GM20431 (cell line): Measurements from ENCODE around the gene SOX2.
"Not testable (repeated sequence)": the region's sequence is repeated elsewhere in the genome, so short reads cannot be mapped to it uniquely, and the experiment has no call there.

Experiments used
- in situ Hi-C: fragments of 300-500 bp; cut with MseI, MboI; formaldehyde crosslinking; loops from one replicate; pipeline ENCODE4 v1.15.0; 2020; ENCODE audit warnings: low sequenced_read_pairs; ENCODE audit not compliant: unreplicated experiment

Gene SOX2

DNA sequence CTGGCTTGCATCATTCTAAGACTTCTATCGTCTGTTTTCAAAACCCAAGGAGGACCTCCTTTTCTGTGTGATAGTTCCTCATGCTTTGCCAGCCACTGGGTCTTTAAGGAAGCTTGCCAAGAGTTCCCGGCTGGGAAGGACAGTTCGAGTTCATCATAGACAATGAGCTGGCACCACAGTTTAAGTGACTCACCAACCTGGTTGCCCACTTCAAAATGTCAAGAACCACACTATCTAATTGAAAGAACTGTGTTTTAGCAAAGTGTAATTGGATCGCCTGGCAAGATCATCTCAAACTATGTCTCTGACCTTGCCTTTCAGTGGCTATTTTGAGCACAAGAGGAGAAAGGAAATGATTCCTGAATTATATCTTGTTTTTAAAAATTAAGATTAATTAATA is 27.9 kb downstream of the SOX2 start:
- in situ Hi-C loops = no loop called here

DNA sequence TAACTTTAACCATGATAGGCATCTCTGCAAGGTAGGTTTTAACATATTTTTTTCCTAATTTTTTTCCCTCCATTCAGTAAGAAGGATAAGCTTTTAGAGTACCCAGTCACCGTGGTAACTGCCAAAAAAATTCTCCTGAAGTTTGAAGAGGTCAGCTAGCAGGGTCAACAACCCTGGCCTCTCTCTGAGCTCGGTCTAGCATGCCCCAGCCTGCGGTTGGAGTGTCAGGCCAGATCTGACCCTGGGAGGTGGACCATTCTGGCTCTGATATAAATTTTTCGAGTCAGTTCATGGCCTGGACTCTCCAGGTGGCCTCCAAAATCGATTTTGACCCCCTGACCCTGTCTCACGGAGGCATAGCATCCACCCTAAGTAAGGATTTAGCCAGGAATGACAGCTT is 29.7 kb downstream of the SOX2 start:
- in situ Hi-C loops = no loop called here

DNA sequence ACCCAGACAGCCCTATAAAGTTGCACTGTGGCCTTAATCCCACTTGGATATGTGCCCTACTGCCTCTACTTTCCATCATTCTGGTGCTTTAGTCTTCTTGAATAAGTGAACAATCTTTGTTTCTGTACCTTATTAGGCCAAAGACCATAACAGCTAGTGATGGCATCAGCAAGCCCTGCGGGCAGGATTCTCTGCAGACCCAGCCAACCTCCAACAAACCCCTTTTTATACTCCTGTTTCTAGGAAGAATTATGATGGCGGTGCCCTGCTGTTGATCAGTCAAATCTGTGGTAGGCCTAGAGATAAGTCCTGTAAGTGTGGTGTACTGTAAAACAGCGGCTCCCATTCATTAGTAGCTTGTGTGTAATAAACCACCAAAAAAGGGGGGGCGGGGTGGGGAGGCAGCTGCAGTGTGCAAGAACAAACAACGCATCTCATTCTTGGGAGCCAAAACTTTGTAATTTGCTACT is 40.5 kb downstream of the SOX2 start:
- in situ Hi-C loops = no loop called here

DNA sequence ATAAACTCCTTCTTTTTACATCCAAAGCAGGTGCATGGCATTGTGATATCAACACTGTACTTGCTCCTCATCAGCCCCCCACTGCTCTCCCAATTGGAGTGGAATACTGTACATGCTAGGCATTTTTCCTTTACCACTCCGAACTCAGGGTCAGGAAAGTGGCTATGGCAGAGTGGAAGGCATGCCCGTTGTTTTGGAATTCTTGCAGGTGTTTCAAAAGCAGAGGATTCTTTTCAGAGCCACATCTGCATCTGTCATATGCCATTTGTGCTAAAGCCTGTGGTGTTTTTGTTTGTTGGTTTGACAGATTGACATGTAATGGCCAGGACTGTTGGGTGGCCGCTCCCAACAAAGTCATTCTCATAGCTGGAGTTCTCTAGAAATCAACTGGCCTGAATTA is 41.7 kb downstream of the SOX2 start:
- in situ Hi-C loops = no loop called here

DNA sequence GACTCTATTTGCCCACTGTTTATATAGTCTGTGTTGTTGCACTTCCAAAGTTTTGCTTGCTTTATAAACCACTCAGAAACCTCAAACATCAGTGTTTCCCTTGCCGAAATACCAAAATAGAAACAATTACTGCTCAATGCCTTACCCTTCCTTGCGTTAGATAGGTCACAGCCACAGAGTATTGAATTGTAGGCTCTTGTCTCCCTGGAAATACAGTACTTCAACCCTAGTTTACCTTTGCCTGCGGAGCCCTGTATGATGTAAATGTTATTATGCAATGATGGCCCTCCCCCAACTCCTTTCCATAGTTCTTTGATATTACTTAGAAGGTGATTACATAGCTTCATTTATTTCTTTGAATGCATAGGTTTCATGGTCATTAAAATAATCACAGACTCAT is 44.2 kb downstream of the SOX2 start:
- in situ Hi-C loops = no loop called here

DNA sequence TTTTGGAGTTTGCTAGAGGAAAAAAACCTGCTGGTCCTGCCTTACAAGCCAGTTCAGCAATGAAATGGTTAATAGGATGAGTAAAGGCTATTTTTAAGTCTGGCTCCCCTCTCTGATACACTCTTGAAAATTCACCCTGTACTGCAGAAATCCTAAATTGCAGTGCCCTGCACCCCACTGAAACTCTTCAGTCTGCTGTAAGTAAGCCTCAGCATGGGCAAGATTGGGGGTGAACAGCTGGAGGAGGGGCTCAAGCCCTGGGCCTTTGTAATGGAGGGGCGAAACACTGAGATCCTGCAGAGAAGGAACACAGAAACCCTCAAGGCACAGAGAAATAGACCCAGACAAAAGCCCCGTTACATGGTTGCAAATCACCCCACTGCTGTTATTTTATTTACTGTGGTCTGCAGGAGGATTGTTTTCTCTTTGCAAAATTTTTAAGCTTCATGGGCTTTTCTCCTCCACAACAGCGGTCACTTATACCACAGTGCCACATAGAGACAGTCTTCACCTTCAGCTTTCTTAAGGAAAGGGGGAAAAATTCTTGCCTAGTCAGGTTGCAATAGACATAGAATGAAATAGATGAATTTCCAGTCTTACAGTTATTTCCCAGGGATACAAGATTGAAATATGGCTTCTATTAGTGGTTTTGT is 45.0 kb downstream of the SOX2 start:
- in situ Hi-C loops = no loop called here

DNA sequence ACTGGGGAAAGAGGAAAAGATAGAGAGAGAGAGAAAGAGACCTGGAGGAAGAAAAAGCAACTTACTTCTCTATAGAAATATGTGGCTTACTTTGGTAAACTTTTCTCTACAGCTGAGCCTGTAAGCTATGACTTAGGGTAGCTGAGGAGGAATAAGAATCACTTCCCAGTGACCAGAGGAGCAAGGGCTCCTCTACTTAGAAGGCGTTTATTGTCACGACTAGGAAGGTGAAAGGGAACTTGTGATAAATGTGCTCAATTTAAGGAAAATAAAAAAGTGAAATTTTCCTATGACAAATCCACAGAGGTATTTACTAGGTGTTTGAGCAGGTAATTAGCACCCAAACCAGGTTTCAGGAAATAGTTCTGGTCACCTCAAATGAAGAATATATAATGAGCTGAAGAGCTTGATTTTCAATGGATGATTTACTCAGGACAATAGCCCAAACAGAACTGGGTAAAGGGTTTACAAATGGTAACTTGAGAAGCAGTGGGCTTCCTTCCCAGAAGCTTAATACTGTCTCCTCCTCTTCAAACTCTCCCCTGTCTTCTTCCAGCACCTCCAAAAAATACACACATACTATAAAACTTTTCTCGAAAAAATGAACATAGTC is 46.1 kb downstream of the SOX2 start:
- in situ Hi-C loops = no loop called here

DNA sequence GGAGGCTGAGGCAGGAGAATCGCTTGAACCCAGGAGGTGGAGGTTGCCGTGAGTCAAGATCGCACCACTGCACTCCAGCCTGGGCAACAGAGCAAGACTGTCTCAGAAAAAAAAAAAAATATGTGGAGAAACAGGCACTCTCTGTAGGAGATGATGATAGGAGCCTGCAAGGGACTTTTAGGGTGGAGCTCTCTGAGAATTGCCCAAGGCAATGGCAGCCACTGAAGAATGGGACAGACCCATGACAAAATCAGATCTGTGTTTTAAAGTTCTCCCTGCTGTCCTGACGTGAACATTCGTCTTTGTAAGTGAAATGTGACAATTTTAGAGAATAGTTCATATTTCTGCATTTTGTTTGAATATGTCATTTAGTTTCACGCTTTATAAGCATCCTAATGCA is 50.2 kb downstream of the SOX2 start:
- in situ Hi-C loops = no loop called here

DNA sequence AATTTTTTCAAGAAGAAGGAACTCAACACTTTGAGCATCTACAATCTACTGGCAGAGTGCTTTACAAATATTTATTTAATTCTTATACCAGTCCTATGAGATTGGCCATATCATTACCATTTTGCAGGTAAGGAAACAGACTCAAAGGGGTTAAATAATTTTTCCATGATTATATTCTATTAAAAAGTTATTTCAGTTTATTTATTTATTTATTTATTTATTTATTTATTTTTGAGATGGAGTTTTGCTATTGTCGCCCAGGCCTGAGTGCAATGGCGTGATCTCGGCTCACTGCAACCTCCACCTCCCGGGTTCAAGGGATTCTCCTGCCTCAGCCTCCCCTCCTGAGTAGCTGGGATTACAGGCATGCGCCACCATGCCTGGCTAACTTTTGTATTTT is 52.3 kb downstream of the SOX2 start:
- in situ Hi-C loops = not testable (repeated sequence)
